ENCODE data around the gene ASPSCR1. TPM values are rescaled to one million over a fixed set of nuclear protein-coding genes. Genes with fewer than 3 reads are reported as not detected.

ASPSCR1 gene
- total and polyA plus RNA-seq, 2 of the 13 experiments (the other 11 are each of a cell fraction or from before 2014, with no cell fraction given) = 274 to 314 TPM

DNA sequence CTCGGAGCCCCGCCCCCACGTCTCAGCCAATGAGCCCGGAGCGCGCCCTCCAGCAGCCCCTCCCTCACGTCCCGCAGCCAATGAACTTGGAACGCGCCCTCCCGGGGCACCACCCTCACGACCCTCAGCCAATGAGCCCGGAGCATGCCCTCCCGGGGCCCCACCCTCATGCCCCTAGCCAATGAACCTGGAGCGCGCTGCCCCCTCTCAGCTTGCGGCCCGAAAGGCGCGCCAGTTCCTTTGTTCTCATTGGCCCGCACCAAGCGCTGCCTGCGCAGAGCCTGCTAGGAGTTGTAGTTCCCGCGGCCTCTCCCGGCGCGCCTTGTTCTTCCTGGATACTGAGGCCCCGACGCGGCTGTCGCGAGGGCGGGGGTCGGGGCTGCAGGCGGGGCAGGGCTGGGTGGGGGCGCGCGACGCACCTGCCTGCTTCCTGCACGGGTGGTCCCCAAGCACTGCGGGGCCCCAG, 45.6 kb downstream of the ASPSCR1 start, which contains the start of gene LRRC45 (continued):
- TF ChIP-seq POLR2A (IDR thresholded peaks at IDR 0.05; ENCODE audit: insufficient read depth in 1 of 2, low read depth in 2 of 2, low read length in 2 of 2) (no peak), ZNF629 (CRISPR knock-in tag; conservative IDR thresholded peaks at IDR 0.05) (no peak), KDM1A (CRISPR knock-in tag; IDR thresholded peaks at IDR 0.05) (no peak), BCL6 (CRISPR knock-in tag; IDR thresholded peaks at IDR 0.05) (no peak), CEBPB (IDR thresholded peaks at IDR 0.05; ENCODE audit: borderline replicate concordance, low read depth, low read length) (no peak), KDM3A (CRISPR knock-in tag; IDR thresholded peaks at IDR 0.05; ENCODE audit: low read depth) (no peak), KLF6 (CRISPR knock-in tag; IDR thresholded peaks at IDR 0.05) (no peak), RBAK (CRISPR knock-in tag; IDR thresholded peaks at IDR 0.05) (no peak), IKZF1 (IDR thresholded peaks at IDR 0.05) (no peak), EEA1 (CRISPR knock-in tag; IDR thresholded peaks at IDR 0.05; ENCODE audit: borderline replicate concordance) (no peak), ARHGAP35 (CRISPR knock-in tag; IDR thresholded peaks at IDR 0.05; ENCODE audit: borderline replicate concordance) (no peak), FOXK1 (CRISPR knock-in tag; IDR thresholded peaks at IDR 0.05; ENCODE audit: borderline replicate concordance, low read depth) (0 out of 2 replicates have a peak, but pooled peaks have one; percentile 47), HCFC1 (IDR thresholded peaks at IDR 0.05; ENCODE audit: low read depth, low read length) (peak; percentile 92), ZNF264 (CRISPR knock-in tag; IDR thresholded peaks at IDR 0.05) (no peak), NFYB (CRISPR knock-in tag; IDR thresholded peaks at IDR 0.05) (peak; percentile 91), ZFP36L1 (CRISPR knock-in tag; IDR thresholded peaks at IDR 0.05) (peak; percentile 47; the same call in 1 of the 2 replicates), ETV6 (CRISPR knock-in tag; conservative IDR thresholded peaks at IDR 0.05) (no peak), TCF7L2 (IDR thresholded peaks at IDR 0.05; ENCODE audit: low read depth, low read length) (no peak), ZNF234 (CRISPR knock-in tag; conservative IDR thresholded peaks at IDR 0.05) (no peak), FIP1L1 (IDR thresholded peaks at IDR 0.05; ENCODE audit: borderline replicate concordance, insufficient read depth, low read depth, low read length) (peak; percentile 76)
- TF ChIP-seq, protein P1, sequence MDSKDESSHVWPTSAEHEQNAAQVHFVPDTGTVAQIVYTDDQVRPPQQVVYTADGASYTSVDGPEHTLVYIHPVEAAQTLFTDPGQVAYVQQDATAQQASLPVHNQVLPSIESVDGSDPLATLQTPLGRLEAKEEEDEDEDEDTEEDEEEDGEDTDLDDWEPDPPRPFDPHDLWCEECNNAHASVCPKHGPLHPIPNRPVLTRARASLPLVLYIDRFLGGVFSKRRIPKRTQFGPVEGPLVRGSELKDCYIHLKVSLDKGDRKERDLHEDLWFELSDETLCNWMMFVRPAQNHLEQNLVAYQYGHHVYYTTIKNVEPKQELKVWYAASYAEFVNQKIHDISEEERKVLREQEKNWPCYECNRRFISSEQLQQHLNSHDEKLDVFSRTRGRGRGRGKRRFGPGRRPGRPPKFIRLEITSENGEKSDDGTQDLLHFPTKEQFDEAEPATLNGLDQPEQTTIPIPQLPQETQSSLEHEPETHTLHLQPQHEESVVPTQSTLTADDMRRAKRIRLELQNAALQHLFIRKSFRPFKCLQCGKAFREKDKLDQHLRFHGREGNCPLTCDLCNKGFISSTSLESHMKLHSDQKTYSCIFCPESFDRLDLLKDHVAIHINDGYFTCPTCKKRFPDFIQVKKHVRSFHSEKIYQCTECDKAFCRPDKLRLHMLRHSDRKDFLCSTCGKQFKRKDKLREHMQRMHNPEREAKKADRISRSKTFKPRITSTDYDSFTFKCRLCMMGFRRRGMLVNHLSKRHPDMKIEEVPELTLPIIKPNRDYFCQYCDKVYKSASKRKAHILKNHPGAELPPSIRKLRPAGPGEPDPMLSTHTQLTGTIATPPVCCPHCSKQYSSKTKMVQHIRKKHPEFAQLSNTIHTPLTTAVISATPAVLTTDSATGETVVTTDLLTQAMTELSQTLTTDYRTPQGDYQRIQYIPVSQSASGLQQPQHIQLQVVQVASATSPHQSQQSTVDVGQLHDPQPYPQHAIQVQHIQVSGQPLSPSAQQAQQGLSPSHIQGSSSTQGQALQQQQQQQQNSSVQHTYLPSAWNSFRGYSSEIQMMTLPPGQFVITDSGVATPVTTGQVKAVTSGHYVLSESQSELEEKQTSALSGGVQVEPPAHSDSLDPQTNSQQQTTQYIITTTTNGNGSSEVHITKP (CRISPR knock-in tag; IDR thresholded peaks at IDR 0.05; ENCODE audit: low read depth) = no peak
- TF ChIP-seq, protein P2, sequence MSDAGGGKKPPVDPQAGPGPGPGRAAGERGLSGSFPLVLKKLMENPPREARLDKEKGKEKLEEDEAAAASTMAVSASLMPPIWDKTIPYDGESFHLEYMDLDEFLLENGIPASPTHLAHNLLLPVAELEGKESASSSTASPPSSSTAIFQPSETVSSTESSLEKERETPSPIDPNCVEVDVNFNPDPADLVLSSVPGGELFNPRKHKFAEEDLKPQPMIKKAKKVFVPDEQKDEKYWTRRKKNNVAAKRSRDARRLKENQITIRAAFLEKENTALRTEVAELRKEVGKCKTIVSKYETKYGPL (CRISPR knock-in tag; IDR thresholded peaks at IDR 0.05) = no peak
- TF ChIP-seq, protein P3, sequence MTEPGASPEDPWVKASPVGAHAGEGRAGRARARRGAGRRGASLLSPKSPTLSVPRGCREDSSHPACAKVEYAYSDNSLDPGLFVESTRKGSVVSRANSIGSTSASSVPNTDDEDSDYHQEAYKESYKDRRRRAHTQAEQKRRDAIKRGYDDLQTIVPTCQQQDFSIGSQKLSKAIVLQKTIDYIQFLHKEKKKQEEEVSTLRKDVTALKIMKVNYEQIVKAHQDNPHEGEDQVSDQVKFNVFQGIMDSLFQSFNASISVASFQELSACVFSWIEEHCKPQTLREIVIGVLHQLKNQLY (CRISPR knock-in tag; IDR thresholded peaks at IDR 0.05) = no peak
- TF ChIP-seq, protein P4, sequence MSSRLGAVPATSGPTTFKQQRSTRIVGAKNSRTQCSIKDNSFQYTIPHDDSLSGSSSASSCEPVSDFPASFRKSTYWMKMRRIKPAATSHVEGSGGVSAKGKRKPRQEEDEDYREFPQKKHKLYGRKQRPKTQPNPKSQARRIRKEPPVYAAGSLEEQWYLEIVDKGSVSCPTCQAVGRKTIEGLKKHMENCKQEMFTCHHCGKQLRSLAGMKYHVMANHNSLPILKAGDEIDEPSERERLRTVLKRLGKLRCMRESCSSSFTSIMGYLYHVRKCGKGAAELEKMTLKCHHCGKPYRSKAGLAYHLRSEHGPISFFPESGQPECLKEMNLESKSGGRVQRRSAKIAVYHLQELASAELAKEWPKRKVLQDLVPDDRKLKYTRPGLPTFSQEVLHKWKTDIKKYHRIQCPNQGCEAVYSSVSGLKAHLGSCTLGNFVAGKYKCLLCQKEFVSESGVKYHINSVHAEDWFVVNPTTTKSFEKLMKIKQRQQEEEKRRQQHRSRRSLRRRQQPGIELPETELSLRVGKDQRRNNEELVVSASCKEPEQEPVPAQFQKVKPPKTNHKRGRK (CRISPR knock-in tag; IDR thresholded peaks at IDR 0.05) = no peak
- TF ChIP-seq, protein P5, sequence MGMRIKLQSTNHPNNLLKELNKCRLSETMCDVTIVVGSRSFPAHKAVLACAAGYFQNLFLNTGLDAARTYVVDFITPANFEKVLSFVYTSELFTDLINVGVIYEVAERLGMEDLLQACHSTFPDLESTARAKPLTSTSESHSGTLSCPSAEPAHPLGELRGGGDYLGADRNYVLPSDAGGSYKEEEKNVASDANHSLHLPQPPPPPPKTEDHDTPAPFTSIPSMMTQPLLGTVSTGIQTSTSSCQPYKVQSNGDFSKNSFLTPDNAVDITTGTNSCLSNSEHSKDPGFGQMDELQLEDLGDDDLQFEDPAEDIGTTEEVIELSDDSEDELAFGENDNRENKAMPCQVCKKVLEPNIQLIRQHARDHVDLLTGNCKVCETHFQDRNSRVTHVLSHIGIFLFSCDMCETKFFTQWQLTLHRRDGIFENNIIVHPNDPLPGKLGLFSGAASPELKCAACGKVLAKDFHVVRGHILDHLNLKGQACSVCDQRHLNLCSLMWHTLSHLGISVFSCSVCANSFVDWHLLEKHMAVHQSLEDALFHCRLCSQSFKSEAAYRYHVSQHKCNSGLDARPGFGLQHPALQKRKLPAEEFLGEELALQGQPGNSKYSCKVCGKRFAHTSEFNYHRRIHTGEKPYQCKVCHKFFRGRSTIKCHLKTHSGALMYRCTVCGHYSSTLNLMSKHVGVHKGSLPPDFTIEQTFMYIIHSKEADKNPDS (CRISPR knock-in tag; IDR thresholded peaks at IDR 0.05) = no peak
